GM12891 (cell line): ENCODE results near the gene TRIM4.
"Not testable (repeated sequence)": the region's sequence is repeated elsewhere in the genome, so short reads cannot be mapped to it uniquely, and the experiment has no call there.

Source experiments
- DNase-seq: peaks from one replicate; pipeline ENCODE4 v3.0.0; 2011; ENCODE audit warnings: low spot score; ENCODE audit not compliant: insufficient read length
- FAIRE-seq: peaks from 2 replicates; lab custom pipeline; 2011; peaks lifted over from hg19 to GRCh38; lab: Jason Lieb, UNC
- PAX5 ChIP-seq: IDR thresholded peaks from 2 replicates; pipeline ENCODE4 v1.6.1; 2011; ENCODE audit warnings: low read length, moderate library complexity, mild to moderate bottlenecking; ENCODE audit not compliant: insufficient read depth, severe bottlenecking
- POLR2A ChIP-seq: IDR thresholded peaks from 2 replicates; pipeline ENCODE4 v1.6.1; 2011; ENCODE audit warnings: low read depth, low read length, control low read depth
- POLR2AphosphoS5 ChIP-seq: IDR thresholded peaks from 2 replicates; pipeline ENCODE4 v1.6.1; 2011; ENCODE audit warnings: low read depth, low read length, control low read depth
- POU2F2 ChIP-seq: IDR thresholded peaks from 2 replicates; pipeline ENCODE4 v1.6.1; 2011; ENCODE audit warnings: low read depth, mild to moderate bottlenecking, control low read depth, low read length, moderate library complexity
- SPI1 ChIP-seq: IDR thresholded peaks from 2 replicates; pipeline ENCODE4 v1.6.1; 2011; ENCODE audit warnings: low read depth, low read length, control low read depth
- TAF1 ChIP-seq: IDR thresholded peaks from 2 replicates; pipeline ENCODE4 v1.6.1; 2011; ENCODE audit warnings: low read depth, low read length, control low read depth

The TRIM4 gene

DNA sequence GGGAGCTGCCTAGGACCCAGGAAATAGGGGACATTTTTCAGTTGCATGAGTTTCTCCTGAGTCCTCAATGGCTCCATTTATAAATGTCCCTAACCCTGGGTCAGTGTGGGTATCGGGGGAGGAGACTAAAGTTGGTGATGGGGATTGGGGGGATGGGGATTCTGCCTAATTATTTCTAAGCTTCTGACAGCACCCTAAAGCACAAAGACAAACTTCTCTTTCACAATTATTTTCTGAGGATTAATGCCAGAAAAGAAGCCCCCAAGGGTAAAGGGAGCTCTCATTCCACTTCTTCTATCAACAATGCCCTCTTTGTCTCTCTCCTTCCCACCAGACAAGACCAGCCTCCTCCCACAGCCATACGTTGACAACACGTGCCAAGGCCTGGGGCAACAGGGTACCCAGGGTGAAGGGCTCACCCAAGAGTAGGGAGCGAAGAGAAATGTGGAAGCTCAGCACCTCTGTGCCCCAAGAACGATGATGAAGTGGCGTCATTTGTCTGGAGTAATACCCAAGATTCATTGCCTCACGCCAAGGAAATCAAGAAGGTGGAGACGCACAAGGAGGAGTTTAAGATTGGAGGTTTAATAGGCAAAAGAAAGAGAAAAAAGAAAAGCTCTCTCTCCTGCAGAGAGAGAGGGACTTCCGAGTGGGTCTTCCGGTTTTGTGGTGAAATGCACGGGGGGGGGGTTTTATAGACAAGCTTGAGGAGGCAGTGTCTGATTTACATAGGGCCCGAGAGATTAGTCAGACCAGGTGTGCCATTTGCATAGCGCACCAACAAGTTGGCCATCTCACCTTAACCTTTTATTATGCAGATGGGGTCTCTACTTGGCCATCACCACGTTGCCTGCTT is 24.5 kb upstream of the TRIM4 start:
- DNase-seq (no peak), FAIRE-seq (no peak)
- TF ChIP-seq TAF1: no peak
- TF ChIP-seq POU2F2: no peak
- no peak for TF ChIP-seq SPI1
- TF ChIP-seq PAX5: no peak
- no peak for TF ChIP-seq POLR2AphosphoS5
- TF ChIP-seq POLR2A: no peak

DNA sequence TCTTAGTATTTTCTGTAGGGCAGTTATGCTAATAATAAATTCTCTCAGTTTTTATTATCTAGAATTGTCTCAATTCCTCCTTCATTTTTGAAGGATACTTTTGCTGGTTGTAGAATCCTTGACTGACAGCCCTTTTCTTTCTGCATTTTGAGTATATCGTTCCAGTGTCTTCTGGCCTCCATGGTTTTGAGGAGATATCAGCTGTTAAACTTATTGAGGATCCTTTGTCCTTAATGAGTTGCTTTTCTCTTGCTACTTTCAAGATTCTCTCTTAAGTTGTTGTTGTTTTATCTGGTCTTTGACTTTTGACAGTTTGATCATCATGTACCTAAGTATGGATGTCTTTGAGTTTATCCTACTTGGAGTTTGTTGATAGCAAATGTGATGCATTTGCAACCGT is 19.0 kb upstream of the TRIM4 start:
- TF ChIP-seq POLR2A: no peak
- no peak for TF ChIP-seq POU2F2
- no peak for TF ChIP-seq SPI1
- TF ChIP-seq PAX5: no peak
- no peak for TF ChIP-seq POLR2AphosphoS5
- no peak for TF ChIP-seq TAF1
- FAIRE-seq: no peak
- DNase-seq: no peak

DNA sequence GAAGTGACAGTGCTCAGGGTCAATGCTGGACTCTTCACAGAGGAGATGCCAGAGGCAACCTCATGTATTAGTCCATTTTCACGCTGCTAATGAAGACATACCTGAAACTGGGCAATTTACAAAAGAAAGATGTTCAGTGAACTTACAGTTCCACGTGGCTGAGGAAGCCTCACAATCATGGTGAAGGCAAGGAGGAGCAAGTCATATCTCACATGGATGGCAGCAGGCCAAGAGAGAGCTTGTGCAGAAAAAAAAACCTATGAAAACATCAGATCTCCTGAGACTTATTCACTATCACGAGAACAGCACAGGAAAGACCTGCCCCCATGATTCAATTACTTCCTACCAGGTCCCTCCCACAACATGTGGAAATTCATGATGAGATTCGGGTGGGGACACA is 15.7 kb upstream of the TRIM4 start:
- FAIRE-seq, DNase-seq: not testable (repeated sequence)

DNA sequence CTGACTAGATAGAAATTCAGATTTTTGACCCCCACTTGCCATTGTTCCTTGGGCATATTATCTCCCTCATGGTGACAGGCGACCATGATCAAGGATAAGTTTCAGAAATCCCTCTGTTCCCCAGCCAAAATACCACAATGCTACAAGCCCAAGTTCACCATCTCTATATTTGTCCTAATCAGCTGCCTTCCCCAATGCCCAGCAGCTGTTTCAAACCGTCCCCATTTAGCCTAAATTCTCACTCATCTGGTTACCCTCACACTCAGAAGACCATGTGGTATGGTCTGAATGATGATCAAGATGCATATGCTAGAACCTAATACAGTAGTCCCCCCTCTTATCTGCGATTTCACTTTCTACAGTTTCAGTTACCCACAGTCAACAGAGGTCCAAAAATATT is 11.0 kb upstream of the TRIM4 start:
- TF ChIP-seq SPI1 (no peak), POLR2A (no peak), TAF1 (no peak), PAX5 (no peak), POLR2AphosphoS5 (no peak), POU2F2 (no peak)
- DNase-seq (no peak), FAIRE-seq (no peak)

DNA sequence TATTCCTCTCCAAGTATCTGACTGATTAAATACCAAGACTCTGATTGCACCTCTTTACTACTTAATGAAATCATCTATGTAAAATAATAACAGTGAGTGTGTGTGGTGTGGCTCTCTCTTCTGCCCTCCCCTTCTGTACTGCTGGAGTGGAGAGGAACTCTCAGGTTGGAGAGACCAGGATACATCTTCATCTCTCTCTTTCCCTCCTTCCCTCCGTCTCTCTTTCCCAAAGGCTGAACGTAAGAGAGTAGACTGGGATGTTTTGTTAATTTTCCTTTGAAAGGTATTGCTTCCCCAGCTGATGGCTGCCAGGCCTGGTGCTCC is 10.4 kb upstream of the TRIM4 start:
- no peak for TF ChIP-seq POU2F2
- no peak for DNase-seq
- FAIRE-seq: no peak

DNA sequence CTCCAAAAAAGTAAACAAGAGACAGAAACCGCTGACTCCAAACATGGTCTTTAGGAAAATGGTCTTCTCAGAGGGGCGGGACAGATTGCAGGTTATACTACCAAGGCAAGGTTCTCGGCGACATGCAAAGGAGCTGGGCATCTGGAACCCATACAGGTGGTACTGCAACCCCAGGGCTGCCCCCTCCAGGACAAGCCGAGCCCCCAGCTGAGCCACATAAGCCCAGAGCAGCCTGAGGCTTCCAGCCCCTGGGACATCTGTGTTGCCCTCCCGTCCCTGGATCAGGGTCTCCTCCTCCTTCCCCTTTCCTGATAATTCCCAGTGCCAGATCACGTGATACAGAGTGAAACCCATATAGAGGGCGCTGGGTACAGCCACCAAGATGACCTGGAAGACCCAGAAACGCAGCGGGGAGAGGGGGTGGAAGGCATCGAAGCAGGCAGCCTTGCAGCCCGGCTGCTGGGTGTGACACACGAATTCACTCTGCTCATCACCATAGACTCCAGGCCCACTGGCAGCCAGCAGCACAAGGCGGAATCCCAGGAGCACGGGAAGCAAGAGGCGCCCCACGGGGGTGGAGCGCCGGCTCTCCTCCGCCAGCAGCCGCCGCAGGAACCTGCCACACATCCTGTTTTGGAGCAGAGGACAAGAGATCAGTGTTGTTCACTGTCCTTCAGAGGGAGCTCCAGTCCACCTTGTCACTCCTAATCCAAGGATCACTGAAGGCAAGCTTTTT is 9.8 kb upstream of the TRIM4 start, which contains the start of gene GJC3:
TSS of gene GJC3 (minus strand) at position 627 of the 736 bp plus-strand sequence. CDS start at position 627, 0 bp downstream.
- peak; percentile 21 for DNase-seq
- TF ChIP-seq POU2F2 (no peak), TAF1 (no peak), POLR2AphosphoS5 (no peak), POLR2A (no peak), SPI1 (no peak), PAX5 (no peak)
- FAIRE-seq: no peak

DNA sequence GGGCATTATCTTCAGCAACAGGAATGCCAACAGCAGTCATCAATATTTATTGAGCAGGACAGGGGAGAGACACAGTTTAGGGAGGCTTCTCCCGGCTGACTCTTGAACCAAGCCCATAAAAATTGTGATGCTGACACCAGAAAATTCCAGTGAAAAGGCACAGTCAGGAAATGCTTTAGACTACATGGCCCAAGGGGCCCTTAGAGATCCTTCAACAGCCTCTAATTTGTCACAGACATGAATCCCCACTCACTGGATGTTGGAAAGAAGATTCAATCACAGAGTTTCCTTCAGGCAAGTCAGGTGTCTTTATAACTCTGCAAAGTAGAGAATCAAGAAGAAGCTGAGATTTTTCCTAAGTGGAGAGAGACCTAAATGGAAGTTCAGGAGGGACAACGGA is 8.9 kb upstream of the TRIM4 start:
- DNase-seq: no peak
- FAIRE-seq: no peak
- TF ChIP-seq POLR2A: no peak
- no peak for TF ChIP-seq POU2F2
- no peak for TF ChIP-seq POLR2AphosphoS5
- TF ChIP-seq TAF1: no peak
- no peak for TF ChIP-seq PAX5
- TF ChIP-seq SPI1: no peak

DNA sequence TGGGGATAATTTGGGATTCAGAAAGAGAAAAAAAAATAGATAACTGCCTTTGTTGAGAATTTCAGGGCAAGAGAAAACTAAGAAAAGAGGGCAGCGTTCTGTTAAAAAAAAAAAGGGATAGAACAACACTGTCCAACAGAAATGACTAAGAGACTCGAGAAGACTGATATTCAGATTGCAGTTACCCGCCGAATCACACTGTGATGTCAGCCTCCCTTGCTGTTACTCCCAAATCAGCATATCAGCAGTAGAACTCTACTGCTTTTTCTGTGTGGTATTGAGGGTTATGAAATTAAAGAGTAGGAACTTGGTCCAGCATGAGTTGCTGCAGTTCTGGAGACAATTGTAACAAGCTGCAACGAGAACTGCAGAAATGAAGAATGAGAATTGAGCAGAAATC is 8.2 kb upstream of the TRIM4 start:
- TF ChIP-seq POLR2A (no peak), TAF1 (no peak), POU2F2 (no peak), PAX5 (no peak), SPI1 (no peak), POLR2AphosphoS5 (no peak)
- FAIRE-seq: no peak
- no peak for DNase-seq

DNA sequence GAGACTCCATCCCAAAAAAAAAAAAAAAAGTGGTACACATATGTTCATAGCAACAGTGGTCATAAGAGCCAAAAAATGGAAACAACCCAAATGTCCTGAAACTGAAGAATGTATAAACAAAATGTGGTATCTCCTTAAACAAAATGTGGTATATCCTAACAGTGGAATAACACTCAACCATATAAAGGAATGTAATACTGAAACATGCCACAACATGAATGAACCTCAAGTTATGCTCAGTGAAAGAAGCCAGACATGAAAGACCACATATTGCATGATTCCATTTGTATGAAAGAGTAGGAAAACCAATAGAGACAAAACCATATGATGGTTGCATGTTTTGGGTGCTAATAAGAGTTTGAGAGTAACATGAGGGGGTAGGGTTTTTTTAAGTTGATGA is 7.0 kb upstream of the TRIM4 start:
- no peak for TF ChIP-seq TAF1
- no peak for TF ChIP-seq POLR2A
- no peak for TF ChIP-seq POU2F2
- no peak for TF ChIP-seq SPI1
- TF ChIP-seq PAX5: no peak
- TF ChIP-seq POLR2AphosphoS5: no peak
- FAIRE-seq: no peak

DNA sequence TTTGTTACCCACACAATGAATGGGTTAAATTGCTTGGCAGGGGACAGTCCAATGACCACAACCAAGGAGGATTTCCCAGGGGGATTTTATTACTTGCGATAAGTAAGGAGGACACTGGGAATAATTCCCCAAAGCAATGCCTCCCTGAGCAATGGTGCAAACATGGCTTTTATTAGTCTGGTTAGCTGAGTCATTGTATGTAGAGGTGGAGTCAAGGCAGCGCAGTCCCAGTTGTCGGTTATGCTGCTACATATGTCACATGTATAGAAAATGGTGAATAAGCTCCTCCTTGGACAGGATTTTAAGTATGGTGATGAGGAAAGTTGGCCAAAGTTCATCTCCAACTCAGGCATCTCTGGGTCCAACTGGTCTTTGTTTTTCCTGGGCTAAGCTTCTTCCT is 3.9 kb upstream of the TRIM4 start:
- FAIRE-seq: no peak

More for the DNA sequence above, 7.0 kb upstream of the TRIM4 start:
- no peak for DNase-seq

More for the DNA sequence above, 3.9 kb upstream of the TRIM4 start:
- DNase-seq: no peak
- TF ChIP-seq TAF1 (no peak), SPI1 (no peak), POLR2AphosphoS5 (no peak), POU2F2 (no peak)
